ENCODE results near the gene PRKCD.

Gene PRKCD

GRCh38 chr3:53155760-53156159 lies 5.2 kb upstream of the PRKCD start:
- no peak for DNase-seq (ENCODE audit: low read depth in 2 of 2)

DNA sequence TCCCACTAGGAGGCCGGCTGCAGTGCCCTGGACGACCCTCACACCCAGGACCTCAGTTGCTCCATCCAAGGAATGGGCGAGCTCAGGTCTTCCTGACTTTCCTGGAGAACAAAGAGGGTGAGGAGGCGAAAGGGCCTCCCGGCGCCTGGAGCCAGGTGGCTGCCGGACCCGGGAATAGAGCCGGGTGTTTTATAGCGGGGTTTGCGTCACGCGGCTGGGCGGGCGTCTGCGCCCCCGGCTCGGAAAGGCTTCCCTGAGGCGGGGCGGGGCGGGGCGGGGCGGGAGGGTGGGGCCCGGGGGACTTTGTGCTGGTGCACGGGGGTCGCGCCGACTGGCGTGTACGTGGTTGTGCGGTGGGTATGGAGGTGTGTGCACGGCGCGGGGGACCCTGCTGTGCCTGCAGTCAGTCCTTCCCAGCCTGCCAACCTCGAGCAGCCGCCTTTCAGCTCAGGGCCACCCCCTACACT lies 4.6 kb upstream of the PRKCD start:
- DNase-seq (ENCODE audit: low read depth in 2 of 2), result no peak

- DNase-seq (ENCODE audit: low read depth in 2 of 2), result no peak
Measured at GRCh38 chr3:53157974-53158580, 2.9 kb upstream of the PRKCD start.

DNA sequence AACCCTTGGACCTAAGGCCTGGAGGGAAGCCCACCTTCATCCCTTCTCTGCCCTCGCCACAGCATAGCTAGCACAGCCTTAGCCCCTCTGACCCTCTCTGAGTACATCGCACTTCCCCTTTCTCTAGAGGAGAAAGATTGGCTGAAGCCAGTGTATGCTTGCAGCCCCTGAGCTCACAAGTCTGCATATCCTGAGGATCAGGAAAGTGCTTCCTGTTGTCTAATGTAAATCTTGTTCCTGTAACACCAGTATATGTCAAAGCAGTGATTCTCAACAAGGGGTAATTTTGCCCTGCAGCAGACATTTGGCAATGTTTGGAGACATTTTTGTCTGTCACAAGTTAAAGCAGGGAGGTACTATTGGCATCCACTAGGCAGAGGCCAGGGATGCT lies 2.2 kb upstream of the PRKCD start:
- no peak for DNase-seq (ENCODE audit: low read depth in 2 of 2)

DNA sequence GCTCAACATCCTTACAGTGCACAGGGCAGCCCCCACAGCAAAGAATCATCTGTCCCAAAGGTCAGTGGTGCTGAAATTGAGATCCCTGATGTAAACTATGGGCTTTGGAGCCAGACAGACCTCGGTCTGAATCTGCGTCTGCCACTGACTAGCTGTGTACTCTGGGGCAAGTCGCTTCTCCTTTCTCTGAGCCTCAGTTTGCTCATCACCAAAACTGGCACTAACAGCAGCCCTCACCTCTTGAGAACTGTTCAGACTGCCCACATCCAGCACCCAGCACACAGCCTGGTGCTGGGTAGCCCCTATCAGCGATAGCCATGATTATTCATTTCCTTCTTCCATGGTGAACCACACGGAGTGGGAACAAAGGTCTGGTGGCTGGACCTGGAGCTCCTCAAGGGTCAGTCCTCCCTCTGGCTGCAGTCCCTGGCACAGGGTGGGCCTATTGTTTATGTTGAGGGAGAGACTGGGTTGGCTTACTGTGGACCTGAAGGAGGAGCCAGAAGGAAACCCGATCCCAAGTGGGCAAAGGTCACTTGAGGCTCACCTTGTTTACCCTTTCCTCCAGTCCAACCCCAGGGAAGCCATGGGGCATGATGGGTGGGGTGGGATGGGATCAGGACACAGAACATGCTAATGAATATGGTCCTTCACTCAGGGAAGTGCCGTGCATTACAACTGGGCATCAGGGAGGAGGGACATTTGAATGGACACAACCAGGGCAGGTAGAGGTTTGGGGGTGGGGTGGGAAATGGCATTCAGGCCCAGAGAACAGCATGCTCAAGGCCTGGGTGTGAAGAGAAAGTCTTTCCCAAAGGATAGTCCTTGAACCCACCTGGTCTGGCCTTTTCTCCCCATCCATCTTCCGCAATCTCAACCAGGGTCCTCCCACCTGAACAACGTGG lies 1.6 kb upstream of the PRKCD start:
- DNase-seq (ENCODE audit: low read depth in 2 of 2), result no peak

DNA sequence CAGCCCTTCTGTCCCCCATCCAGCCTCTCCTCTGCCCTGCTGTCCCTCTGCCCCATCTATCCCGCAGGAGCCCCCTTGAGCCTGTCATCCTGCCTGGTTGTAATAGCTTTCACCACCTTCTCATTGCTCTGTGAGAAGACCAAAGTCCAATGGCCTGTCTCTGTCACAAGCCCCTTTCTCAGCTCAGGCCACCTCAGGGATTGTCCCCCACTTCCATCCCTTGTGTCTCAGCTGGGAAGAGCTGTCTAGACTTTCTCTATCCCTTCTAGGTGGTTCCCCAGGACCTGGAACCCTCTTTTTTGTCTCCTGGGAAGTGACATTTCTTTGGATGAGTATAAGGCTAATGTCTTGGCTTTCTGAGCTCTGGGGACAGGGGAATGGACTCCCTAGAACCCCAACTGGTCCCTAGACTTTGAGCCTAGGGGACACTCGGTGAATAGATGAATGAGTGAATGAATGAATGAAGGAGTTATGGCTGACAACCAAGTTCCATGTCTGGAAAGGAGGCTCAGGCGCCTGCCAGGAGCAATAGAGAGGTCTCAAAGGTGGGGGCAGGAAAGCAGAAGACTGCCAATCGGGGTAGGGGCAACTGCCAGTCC lies 849 bp upstream of the PRKCD start:
- DNase-seq (ENCODE audit: low read depth in 2 of 2), result no peak

- DNase-seq (ENCODE audit: low read depth in 2 of 2), result no peak
Measured at GRCh38 chr3:53161450-53161819, 426 bp downstream of the PRKCD start.

DNA sequence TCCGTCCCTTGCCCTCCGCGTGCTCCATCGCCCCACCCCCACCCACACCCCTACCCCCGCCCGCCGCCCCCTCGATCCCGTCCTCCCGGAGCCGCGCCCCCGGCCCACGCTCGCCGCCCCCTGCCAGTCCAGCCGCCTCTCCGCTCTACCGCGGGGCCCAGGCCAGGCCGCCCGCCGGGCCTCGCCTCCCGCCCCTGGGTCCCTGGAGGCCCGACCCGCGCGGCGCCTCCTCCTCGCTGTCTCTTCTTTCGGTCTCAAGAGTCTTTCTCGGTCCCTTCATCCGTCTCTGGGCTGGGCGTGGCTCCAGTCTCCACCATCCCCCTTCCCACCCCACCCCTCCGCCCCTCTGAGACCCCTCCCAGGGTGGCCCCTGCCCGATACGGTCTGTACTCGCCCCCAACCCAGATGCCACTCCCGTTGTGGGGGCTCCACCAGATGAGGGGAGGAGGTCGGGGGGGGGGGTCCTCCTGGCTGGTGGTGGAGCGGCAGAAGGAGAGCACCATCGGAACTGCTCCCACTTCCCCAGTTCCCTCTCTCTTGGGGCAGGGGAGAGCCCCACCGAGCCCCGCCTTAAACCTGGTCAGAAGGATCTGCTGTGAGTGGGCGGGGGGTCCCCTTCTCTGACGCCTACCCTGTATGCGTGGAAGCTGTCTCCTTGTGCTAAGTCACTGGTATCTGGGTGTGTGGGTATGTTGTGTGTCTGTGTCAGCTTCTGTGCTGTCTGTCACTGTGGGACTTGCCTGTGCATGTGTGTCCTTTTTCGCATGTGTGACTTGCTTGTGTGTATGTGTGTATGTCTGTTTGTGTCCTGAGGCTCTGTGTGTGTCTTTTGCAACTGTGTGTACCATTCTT lies 1.0 kb downstream of the PRKCD start:
- DNase-seq (ENCODE audit: low read depth in 2 of 2), result peak; percentile 32 to 44

DNA sequence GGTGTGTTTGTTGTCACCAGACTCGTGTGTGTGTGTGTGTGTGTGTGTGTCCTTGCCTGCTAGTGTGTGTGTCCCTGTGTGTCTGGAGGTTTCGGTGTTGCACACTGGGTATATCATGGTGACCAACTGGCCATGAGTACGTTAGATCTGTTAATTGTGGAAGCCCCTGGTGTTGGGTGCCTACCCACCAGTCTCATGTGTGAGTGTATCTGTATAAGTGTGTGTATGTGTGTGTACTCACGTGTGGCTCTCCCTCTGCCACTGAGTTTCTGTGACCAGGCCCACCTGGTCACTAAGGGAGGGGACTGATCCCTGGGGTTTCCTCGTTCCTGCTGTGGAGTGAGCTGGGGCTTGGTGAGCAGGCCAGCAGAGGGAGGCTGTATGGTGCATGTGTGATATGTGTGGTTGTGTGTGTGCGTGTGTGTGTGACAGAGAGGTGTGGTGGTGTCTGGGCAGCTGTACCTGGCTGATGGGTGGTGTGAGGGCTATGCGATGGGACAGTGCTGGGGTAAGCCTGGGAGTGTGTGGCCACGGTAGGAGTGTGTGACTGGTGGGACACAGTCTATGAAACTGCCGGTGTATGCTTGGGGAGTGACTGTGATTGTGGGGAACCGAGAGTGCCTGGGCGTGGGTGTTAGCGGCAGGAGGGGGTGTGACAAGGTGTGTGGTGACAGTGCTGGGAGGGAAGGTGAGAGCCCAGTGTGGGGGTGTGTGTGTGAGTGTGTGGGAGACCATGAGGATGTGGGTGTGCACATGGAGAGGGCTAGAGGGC lies 1.8 kb downstream of the PRKCD start:
- peak; percentile 42 to 53 for DNase-seq (ENCODE audit: low read depth in 2 of 2)

GRCh38 chr3:53163444-53164387 lies 2.7 kb downstream of the PRKCD start:
- no peak for DNase-seq (ENCODE audit: low read depth in 2 of 2)

GRCh38 chr3:53164911-53165310 lies 3.9 kb downstream of the PRKCD start:
- DNase-seq (ENCODE audit: low read depth in 2 of 2), result no peak

DNA sequence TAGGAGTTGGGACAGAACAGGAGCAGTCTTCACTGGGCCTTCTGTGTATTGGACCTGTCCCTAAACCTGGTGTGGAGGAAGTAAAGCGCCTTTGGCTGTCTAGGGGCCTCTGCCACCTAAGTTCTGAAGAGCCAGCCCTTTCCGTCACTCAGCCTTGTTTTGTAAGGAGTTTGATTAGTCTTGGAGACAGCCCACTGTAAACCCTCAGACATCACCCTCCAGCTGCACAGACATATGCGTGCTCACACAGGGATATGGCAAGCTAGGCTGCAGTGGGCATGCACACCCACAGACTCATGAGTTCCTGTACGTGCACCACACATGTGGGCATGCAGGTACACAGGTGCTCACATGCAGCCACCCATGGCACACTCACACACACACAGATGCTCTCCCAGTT lies 5.2 kb downstream of the PRKCD start:
- DNase-seq (ENCODE audit: low read depth in 2 of 2), result no peak

DNA sequence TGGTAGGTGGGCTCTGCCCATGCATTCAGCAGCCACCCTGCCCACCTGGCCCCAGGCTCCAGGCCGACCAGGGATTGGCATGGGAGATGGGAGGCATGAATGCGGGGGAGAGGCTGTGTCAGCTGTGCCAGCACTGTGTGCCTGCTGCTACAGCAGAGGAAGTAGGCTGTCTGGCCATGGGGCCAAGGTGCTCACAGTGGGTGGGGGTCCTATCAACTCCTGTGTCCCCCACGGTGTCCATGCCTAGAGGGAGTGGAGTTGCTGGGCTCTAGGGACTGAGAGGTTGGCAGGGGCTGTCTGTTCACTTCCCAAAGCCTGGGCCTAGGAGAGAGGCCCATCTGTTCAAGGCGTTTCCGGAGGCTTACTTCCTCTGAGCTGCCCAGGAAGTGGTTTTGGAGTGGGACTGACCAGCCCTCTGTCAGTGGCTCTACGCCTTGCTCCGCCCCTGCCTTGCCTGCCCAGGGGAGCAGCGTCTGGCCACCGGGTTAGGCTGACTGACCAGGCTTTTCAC lies 5.8 kb downstream of the PRKCD start:
- DNase-seq (ENCODE audit: low read depth in 2 of 2), result no peak

GRCh38 chr3:53167418-53168174 lies 6.6 kb downstream of the PRKCD start:
- DNase-seq (ENCODE audit: low read depth in 2 of 2), result no peak

DNA sequence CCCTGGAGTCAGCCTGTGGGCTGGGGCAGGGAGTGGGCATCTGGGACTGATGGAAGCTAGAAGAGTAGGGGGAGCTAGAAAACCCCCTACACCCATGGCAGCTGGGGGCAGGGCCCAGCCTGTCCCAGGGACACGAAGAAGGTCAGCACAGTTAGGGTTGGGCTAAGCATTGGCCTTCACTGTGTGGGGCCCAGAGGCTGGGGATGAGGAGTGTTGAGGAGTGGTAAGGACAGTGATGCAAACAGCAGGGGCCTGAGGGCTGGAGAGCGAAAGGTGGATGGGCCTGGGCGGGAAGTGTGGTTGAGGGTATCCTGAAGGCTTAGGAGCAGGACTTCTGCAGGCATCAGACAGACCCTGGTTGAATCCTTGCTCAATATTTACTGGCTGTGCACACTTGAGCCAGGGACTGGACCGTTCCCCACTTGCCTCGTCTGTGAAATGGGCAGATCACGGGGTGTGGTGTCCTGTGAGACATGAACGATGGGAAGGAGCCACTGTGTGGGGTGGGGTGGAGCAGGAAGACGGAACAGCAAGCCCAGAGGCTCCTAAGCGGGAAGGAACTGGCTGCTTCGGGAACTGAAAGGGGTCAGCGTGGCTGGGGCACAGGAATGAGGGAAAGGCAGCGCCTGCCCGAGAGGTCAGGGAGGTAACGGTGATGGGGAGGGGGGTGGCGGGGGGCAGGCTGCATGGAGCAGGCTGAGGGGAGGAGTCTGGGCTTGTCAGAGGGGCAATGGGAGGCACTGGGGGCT lies 7.3 kb downstream of the PRKCD start:
- DNase-seq (ENCODE audit: low read depth in 2 of 2), result no peak

DNA sequence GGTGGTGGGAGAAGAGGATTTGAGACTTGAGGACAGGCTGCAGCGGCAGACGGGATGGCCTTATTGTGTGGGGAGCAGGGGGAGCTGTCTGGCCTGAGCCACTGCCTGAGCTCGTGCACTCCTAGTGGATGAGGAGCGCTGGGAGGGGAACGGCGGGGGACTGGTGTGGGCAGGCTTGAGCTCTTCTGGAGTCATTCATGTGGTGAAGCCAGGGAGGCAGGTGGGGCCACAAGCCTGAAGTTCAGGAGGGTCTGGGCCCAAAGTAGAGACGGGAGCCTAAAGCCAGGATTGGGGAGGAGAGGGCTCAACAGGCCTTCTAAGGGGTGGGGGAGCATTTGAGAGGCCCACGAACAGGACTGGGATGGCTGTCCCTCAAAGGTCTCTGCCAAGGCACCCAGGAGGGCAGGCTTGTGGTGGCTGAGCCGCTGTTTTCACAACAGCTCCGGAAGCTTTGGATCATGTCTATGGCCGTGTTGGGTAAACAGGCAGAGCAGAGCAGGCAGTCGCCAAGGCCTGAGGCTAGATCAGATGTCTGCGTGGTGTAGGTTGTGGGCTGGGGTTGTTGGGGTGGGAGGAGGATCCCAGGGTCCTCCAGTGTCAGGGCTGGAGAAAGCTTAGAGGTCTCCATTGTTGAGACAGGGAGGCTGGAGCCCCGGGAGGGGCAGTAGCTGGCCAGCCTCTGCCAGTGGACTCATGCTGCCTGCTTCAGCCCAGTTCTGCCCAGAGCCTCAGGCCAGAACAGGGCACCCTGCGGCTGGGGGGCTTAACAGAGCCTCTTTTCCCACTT lies 8.2 kb downstream of the PRKCD start:
- DNase-seq (ENCODE audit: low read depth in 2 of 2), result no peak

DNA sequence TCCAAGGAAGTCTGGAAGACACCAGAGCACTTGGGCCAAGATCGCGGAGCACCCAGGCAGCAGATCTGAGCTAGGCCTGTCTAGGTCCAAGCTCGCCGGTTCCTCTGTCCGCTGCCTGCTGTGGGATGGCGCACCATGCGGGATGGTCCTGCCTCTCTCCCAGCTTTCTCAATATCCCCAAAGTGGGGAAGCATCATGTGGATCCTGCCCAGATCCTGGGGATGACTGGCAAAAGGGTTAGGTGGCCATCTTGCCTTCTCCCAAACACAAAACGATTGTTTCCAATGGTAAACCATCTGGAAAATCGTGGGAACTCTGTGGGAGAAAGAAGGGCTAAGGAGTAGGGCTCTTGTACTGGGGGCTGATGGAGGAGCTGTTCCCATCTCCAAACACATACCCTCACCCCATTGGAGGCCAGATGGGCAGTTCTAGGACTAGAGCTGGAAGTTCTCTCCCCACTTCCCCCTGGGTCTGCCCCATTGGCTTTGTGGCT lies 8.9 kb downstream of the PRKCD start:
- no peak for DNase-seq (ENCODE audit: low read depth in 2 of 2)

Data from stimulated activated CD8-positive, alpha-beta memory T cell treated with anti-CD3 and anti-CD28 coated beads, Interleukin-15, amount 100 ng/mL, for 4 hours (primary cell).